GF-D8 (cell line): ENCODE results near the gene KRTAP25-1.

ENCODE experiments used
- DNase-seq: peaks from one replicate; lab custom pipeline; 2025; lab: John Stamatoyannopoulos, UW

KRTAP25-1 gene

DNA sequence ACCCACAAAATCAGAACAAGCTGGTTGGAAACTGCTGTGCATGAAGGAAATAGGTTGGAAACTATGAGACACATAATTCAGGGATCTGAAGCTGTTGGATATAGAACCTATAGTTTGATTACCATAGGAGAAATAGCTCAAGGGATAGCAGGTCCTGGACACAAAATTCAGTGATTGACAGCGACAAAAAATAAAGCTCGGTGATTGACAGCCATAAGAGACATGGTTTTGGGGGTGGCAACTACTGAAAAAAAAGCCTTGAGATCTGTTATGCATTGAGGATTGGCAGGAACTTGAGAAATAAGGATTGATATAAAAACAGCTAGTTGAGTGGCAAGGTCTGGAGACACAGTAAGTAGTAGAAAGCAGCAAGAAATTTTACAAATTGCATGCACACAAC, at the start of gene KRTAP25-1:
KRTAP25-1 (minus strand) TSS at position 300 of the 400 bp plus-strand sequence; CDS start at position 276, 24 bp downstream.
- no peak for DNase-seq

- DNase-seq: no peak
These were observed 49.4 kb upstream of the KRTAP25-1 start for GRCh38 chr21:30338717-30339116.

- no peak for DNase-seq
These were observed 48.5 kb upstream of the KRTAP25-1 start for GRCh38 chr21:30337772-30338171.

GRCh38 chr21:30337276-30337744, 48.0 kb upstream of the KRTAP25-1 start, which contains the start of gene KRTAP27-1:
KRTAP27-1 (minus strand) TSS chr21:30337694; CDS start chr21:30337668, 26 bp downstream.
- DNase-seq: no peak

GRCh38 chr21:30336596-30336995, 47.3 kb upstream of the KRTAP25-1 start:
- DNase-seq: no peak

GRCh38 chr21:30333736-30334135, 44.4 kb upstream of the KRTAP25-1 start:
- DNase-seq: no peak

- DNase-seq: no peak
These were observed 43.4 kb upstream of the KRTAP25-1 start for GRCh38 chr21:30332681-30333080.

DNA sequence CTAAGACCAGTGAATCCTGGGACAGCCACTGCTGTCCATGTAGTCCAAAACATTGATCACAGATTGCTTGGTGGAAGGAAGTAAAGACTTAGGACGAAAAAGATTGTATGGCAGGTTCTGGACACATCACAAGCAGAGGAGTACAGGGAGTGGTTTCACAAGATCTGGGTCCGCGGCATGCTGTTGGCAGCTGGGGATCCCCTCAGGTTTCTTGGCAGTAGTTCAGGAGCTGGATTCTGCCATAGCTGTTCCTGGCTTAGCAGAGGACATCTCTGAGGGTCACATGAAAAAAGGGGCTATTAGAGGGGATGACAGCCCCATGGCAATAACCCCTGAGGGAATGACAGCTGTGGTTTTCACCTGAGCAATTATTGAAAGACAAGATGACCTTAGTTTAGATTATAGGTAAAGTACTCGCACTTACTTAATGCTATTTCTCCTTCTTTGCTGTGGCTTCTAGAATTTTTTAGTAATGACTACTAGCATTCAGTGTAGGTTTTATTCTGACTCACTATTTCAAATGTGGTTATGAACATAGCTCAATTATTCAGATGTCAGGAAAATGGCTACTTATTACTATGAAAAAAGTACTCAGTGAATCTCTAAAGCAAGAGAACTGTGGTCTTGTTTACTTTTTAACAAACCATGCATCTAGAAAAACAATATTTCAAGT, 40.0 kb upstream of the KRTAP25-1 start:
- DNase-seq: no peak

GRCh38 chr21:30326390-30326789, 37.1 kb upstream of the KRTAP25-1 start:
- no peak for DNase-seq

- DNase-seq: no peak
These were observed 30.9 kb upstream of the KRTAP25-1 start, which contains the start of gene KRTAP26-1 for GRCh38 chr21:30320215-30320614. KRTAP26-1 (minus strand) TSS chr21:30320315; CDS start chr21:30320035, 280 bp downstream.

GRCh38 chr21:30315701-30316100, 26.4 kb upstream of the KRTAP25-1 start:
- no peak for DNase-seq

DNA sequence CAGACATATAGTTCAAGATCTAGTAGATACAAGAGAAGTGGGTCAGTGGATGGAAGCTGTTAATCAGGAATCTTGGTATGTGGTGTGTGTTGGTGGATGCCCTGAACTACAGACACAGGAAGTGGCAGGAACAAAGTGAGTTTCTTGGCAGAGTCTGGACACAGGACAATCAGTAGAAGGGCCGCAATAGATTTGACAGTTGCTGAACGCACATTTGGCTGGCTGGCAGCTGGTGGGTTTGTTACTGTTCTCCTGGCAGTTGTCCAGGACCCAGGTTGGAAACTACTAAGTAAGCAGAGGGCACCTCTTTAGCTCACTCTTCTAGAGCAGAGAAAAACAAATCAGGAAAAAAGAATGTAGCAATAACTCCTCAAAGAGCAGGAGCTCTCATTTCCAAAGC, 17.6 kb upstream of the KRTAP25-1 start:
- DNase-seq: no peak

DNA sequence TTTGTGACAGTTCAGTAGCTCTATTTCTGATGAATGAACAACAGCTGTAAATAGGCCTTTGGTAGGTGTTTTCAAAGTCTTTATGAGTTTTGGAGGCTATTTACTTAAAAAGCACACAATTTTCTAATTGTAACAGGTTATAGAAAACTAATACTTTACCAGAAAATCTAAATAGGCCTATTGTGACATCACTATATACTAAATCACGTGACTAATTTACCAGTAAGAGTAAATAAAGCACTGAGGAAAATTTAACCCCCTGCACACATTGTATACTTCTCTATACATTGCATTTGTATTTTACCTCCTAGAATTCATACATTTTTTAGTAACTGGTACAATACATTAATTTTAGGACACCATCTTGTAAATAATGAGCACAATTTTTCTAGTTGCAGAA, 15.8 kb upstream of the KRTAP25-1 start:
- no peak for DNase-seq

DNA sequence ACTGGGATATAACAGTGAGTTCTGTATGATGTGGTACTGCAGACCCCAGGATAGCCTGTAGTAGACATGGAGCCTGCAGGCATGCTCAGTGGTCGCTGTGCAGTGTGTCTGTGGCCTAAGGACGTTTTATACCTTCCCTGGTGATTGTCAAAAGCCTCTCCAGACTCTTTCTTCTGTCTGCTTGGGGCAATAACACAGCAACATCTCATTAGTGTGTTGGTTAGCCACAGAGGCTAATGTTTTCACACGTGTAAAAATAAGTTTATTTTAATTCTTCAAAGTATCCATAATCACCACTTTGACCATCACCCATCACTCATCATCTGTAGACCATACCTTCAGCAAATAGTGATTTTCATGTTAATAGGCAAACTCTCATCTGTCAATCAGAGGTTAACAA, 6.5 kb downstream of the KRTAP25-1 start, which contains the start of gene KRTAP24-1:
KRTAP24-1 (minus strand) TSS at position 101 of the 400 bp plus-strand sequence; CDS start at position 83, 18 bp downstream.
- no peak for DNase-seq

- no peak for DNase-seq
These were observed 17.7 kb downstream of the KRTAP25-1 start for GRCh38 chr21:30271611-30272010.

DNA sequence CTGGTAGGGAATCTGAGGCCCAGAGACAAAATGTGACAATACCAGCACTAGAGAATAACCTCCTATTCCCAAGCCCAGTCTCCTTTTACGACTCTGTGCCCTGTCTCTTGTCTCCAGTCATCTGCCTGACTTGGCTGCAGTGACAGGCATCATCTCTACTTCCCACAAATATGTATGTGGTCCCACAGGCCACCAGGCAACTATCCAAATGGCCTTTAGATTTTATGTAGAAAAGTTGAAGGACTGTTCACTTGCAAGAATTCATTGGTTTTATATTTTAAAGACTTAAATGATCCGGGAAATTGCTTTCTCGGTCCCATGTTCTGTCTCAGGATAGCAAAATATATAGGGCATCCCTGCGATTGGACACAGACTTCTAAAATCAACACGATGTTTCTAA, 18.2 kb downstream of the KRTAP25-1 start:
- DNase-seq: no peak

- DNase-seq: no peak
These were observed 19.3 kb downstream of the KRTAP25-1 start for GRCh38 chr21:30269803-30270530.

DNA sequence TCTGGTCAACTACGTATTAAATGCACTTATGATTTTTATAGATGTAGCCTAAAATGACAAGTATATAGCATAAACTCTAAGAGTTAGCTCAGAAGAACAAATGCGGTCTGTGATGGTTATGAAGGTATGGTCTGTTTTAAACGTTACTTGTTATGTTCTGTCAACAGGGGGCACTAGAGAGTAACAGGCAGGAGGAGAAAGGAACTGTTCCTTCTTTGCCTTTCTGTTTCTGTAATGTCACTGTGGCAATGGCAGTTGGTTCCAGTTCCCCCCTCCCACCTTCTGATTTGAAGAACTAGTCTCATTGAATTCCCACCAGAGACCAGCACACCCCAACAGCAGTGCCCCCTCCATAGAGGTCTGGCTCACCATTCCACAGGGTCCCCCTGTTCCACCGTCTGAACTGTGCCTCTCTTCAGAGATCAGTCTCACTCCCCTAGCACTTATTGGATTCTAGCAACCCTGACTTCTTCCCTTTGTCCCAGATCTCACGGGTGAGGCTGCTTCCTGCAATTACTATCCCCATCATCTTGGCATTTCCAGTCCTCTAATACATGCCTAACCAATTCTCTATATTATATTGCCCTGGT, 20.6 kb downstream of the KRTAP25-1 start:
- DNase-seq: no peak

DNA sequence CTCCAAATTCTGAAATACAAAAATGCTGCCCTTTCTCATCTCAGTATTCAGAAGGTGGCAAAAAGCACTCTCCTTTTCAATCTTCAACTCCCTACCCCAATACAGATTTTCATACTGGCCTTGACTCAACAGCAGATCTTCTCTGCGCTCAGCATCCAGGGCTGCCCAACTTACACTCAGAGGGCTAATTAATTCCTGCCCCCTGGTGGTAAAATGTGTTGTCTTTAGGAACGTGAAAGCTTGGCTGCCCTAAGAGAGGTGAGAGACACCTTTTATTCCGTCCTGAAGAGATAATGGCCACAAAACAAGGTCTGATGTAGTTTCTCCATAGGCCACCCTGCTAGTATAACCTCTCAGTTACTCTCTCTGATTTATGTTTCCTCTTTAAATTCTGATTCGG, 31.5 kb downstream of the KRTAP25-1 start:
- DNase-seq: no peak

DNA sequence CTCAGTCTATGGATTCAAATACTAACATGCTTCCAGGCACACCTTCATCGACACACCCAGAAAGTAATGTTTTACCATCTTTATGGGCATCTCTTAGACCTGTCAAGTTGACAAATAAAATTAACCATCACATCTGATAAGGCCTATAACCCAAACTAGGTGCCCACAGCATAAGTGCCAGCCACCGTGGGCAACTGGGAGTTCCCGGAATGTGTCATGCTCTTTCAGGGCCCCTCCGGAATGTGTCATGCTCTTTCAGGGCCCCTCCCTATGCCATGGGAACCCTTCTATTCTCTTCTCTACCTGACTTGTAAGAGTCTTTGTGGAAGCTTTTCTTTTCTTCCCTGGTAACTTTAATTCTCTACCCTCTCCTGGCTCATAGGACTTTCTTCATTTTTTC, 33.2 kb downstream of the KRTAP25-1 start:
- no peak for DNase-seq

DNA sequence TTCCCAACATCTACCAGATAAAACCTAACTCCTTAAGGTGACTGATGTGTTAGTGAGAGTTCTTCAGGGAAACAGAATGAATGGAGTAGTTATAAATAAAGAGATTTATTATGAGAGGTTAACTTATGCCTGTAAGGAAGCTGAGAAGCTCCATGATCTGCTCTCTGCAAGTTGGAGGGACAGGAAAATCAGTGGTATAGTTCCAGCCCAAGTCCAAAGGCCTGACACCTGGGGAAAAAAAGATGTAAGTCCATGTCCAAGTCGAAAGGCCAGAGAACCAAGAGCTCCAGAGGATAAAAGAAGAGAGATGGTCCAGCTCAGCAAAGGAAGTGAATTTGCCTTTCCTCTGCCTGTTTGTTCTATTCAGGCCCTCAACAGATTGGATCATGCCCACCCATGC, 33.6 kb downstream of the KRTAP25-1 start:
- DNase-seq: no peak

DNA sequence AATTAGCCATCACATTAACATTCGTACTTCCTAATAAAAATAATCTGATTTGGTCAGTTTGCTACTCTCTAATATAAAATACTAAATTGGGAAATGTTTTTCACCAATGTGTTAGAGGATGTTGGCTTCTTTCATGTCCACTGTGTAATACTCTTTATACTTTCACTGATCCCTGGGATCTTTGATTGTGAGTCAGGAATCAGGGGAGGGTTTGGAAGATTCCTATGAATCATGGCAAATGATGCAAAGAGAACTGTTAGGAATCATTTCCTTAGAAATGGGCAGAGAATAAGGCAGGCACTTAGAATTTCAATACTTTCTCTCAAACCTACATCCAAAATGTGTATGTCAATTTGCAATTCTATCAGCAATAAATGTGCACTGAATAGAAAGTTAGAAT, 37.5 kb downstream of the KRTAP25-1 start:
- no peak for DNase-seq

GRCh38 chr21:30249936-30250335, 39.4 kb downstream of the KRTAP25-1 start:
- no peak for DNase-seq
